GM23338 (cell line): ENCODE measurements around the gene DDAH2. TPM values are rescaled to one million over a fixed set of nuclear protein-coding genes. Genes with fewer than 3 reads are reported as not detected.

Experiments used
- ATAC-seq: fragments of 200-7000 bp; cut with Tn5 transposase; 3 replicates; pipeline ENCODE4 v1.9.1; 2020
- DNase-seq: peaks from one replicate; pipeline ENCODE4 v3.0.0-alpha.2; 2015; ENCODE audit warnings: low spot score
- H2AFZ ChIP-seq: fragments of 200-600 bp; sonication (generic); 2 replicates; pipeline ENCODE4 v1.8.0; 2016; ENCODE audit warnings: antibody characterized with exemption, mild to moderate bottlenecking, moderate library complexity
- H3F3A ChIP-seq: fragments of 200-600 bp; sonication (generic); replicated peaks from 2 replicates; pipeline ENCODE4 v1.8.0; 2017; ENCODE audit warnings: antibody characterized with exemption, mixed run types, low read depth
- H3K27ac ChIP-seq: fragments of 200-600 bp; sonication (generic); 2 replicates; pipeline ENCODE4 v1.6.1; 2016; ENCODE audit warnings: low read depth
- H3K27me3 ChIP-seq: fragments of 200-600 bp; sonication (generic); 2 replicates; pipeline ENCODE4 v1.8.0; 2016; ENCODE audit warnings: mild to moderate bottlenecking, mixed run types, moderate library complexity; ENCODE audit not compliant: insufficient read depth
- H3K36me3 ChIP-seq: fragments of 200-600 bp; sonication (generic); 2 replicates; pipeline ENCODE4 v1.8.0; 2016; ENCODE audit warnings: mild to moderate bottlenecking; ENCODE audit not compliant: insufficient read depth
- H3K4me1 ChIP-seq: fragments of 200-600 bp; sonication (generic); 2 replicates; pipeline ENCODE4 v1.8.0; 2016; ENCODE audit warnings: mild to moderate bottlenecking, moderate library complexity; ENCODE audit not compliant: insufficient read depth
- H3K4me2 ChIP-seq: fragments of 200-600 bp; sonication (generic); 2 replicates; pipeline ENCODE4 v1.7.1; 2017; ENCODE audit warnings: mixed run types
- H3K4me3 ChIP-seq: fragments of 200-600 bp; sonication (generic); 2 replicates; pipeline ENCODE4 v1.6.1; 2016; ENCODE audit warnings: mixed run types
- H3K79me2 ChIP-seq: fragments of 200-600 bp; sonication (generic); replicated peaks from 2 replicates; pipeline ENCODE4 v1.8.0; 2017; ENCODE audit warnings: mild to moderate bottlenecking; ENCODE audit not compliant: insufficient read depth
- H3K9me2 ChIP-seq: fragments of 200-600 bp; sonication (generic); 2 replicates; pipeline ENCODE4 v1.8.0; 2017; ENCODE audit not compliant: insufficient read depth
- H4K20me1 ChIP-seq: fragments of 200-600 bp; sonication (generic); replicated peaks from 2 replicates; pipeline ENCODE4 v1.8.0; 2017; ENCODE audit warnings: mild to moderate bottlenecking; ENCODE audit not compliant: insufficient read depth
- H3K27ac Mint-ChIP-seq: 2 replicates; pipeline ENCODE4 v1.8.0; 2020; ENCODE audit warnings: inconsistent platforms, mild to moderate bottlenecking, moderate library complexity, mixed read lengths
- H3K27me3 Mint-ChIP-seq: 3 replicates; pipeline ENCODE4 v1.8.0; 2022; ENCODE audit warnings: low read depth, mild to moderate bottlenecking, moderate library complexity, mixed read lengths, inconsistent platforms; ENCODE audit not compliant: insufficient read depth, poor library complexity
- H3K36me3 Mint-ChIP-seq: 3 replicates; pipeline ENCODE4 v1.8.0; 2021; ENCODE audit warnings: low read depth, mild to moderate bottlenecking, inconsistent platforms, moderate library complexity, mixed read lengths
- H3K4me1 Mint-ChIP-seq: 3 replicates; pipeline ENCODE4 v1.8.0; 2020; ENCODE audit warnings: mild to moderate bottlenecking, inconsistent platforms, mixed read lengths
- H3K4me3 Mint-ChIP-seq: 3 replicates; pipeline ENCODE4 v1.8.0; 2021; ENCODE audit warnings: moderate library complexity, mild to moderate bottlenecking, inconsistent platforms, mixed read lengths
- H3K9me3 Mint-ChIP-seq: 3 replicates; pipeline ENCODE4 v1.8.0; 2020; ENCODE audit warnings: moderate library complexity, mild to moderate bottlenecking, inconsistent platforms, mixed read lengths
- CREB1 ChIP-seq: fragments of 250-450 bp; sonication (Bioruptor Pico); IDR thresholded peaks from 2 replicates; pipeline ENCODE4 v1.5.0; 2020; ENCODE audit warnings: low read depth, mild to moderate bottlenecking, moderate library complexity
- EZH2phosphoT487 ChIP-seq: fragments of 200-600 bp; sonication (generic); IDR thresholded peaks from one replicate; pipeline ENCODE4 v1.8.1; 2018; ENCODE audit warnings: antibody characterized with exemption; ENCODE audit not compliant: unreplicated experiment
- JUNB ChIP-seq: IDR thresholded peaks from one replicate; pipeline ENCODE4 v1.6.1; 2016; ENCODE audit warnings: antibody characterized with exemption; ENCODE audit not compliant: unreplicated experiment
- NANOG ChIP-seq: IDR thresholded peaks from 2 replicates; pipeline ENCODE4 v1.6.1; 2016; ENCODE audit warnings: antibody characterized with exemption, borderline replicate concordance
- POLR2AphosphoS5 ChIP-seq: IDR thresholded peaks from 2 replicates; pipeline ENCODE4 v1.6.1; 2016; ENCODE audit warnings: antibody characterized with exemption, low read depth
- STAT1 ChIP-seq: IDR thresholded peaks from one replicate; pipeline ENCODE4 v1.6.1; 2016; ENCODE audit warnings: antibody characterized with exemption; ENCODE audit not compliant: unreplicated experiment
- ZNF114 ChIP-seq: fragments of 250-450 bp; sonication (Bioruptor Pico); IDR thresholded peaks from 2 replicates; pipeline ENCODE4 v1.5.0; 2020; ENCODE audit warnings: mild to moderate bottlenecking, moderate library complexity
- ZNF331 ChIP-seq: fragments of 250-450 bp; sonication (Bioruptor Pico); IDR thresholded peaks from 2 replicates; pipeline ENCODE4 v1.5.0; 2020; ENCODE audit warnings: low read depth, mild to moderate bottlenecking, moderate library complexity
- long read RNA-seq: library from polyadenylated mRNA; unstranded; transcript quantifications from one replicate; pipeline ENCODE4 v2.0.0, GENCODE V29; 2020; ENCODE audit not compliant: unreplicated experiment
- polyA plus RNA-seq: library from polyadenylated mRNA; unstranded; fragments of >200 nt; fragmentation: Nextera tagmentation; extraction: Ambion mirVana; gene quantifications from 2 replicates; pipeline ENCODE4 v1.2.1, GENCODE V29; 2016
- total RNA-seq: library from RNA; depleted of rRNA; stranded (reverse); fragments of >200 nt; shearing (Covaris generic); gene quantifications from 2 replicates; pipeline ENCODE4 v1.2.3, GENCODE V29; 2014; rRNA removed
- TF ChIP-seq, protein P1 (sequence below): IDR thresholded peaks from 2 replicates; pipeline ENCODE4 v1.6.1; 2016; ENCODE audit warnings: antibody characterized with exemption
- TF ChIP-seq, protein P2 (sequence below): IDR thresholded peaks from one replicate; pipeline ENCODE4 v1.6.1; 2018; ENCODE audit warnings: antibody characterized with exemption; ENCODE audit not compliant: unreplicated experiment
- TF ChIP-seq, protein P3 (sequence below): fragments of 250-450 bp; sonication (Bioruptor Pico); IDR thresholded peaks from 2 replicates; pipeline ENCODE4 v1.5.0; 2020; ENCODE audit warnings: mild to moderate bottlenecking, moderate library complexity
- TF ChIP-seq, protein P4 (sequence below), 2 experiments: fragments of 200-600 bp in 1 of 2; sonication (generic) in 1 of 2; conservative IDR thresholded peaks; 2 replicates each; pipeline versions ENCODE4 v1.5.1 to v1.6.1; 2016 to 2017; ENCODE audit warnings: antibody characterized with exemption in 2 of 2, low read depth in 2 of 2, mild to moderate bottlenecking in 2 of 2, moderate library complexity in 1 of 2

DDAH2 gene, protein sequence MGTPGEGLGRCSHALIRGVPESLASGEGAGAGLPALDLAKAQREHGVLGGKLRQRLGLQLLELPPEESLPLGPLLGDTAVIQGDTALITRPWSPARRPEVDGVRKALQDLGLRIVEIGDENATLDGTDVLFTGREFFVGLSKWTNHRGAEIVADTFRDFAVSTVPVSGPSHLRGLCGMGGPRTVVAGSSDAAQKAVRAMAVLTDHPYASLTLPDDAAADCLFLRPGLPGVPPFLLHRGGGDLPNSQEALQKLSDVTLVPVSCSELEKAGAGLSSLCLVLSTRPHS
- total RNA-seq (58.7 and 62.2 TPM in 2 replicates), polyA plus RNA-seq (65.0 and 65.1 TPM in 2 replicates)
- long read RNA-seq, transcript DDAH2-213 (7 exons, 1,688 nt): major isoform, 38 of 50 reads
- long read RNA-seq, partial matches to known transcripts: 2 of 50 reads
- long read RNA-seq, other reads (novel, unspliced or antisense): 6 of 50 reads

DNA sequence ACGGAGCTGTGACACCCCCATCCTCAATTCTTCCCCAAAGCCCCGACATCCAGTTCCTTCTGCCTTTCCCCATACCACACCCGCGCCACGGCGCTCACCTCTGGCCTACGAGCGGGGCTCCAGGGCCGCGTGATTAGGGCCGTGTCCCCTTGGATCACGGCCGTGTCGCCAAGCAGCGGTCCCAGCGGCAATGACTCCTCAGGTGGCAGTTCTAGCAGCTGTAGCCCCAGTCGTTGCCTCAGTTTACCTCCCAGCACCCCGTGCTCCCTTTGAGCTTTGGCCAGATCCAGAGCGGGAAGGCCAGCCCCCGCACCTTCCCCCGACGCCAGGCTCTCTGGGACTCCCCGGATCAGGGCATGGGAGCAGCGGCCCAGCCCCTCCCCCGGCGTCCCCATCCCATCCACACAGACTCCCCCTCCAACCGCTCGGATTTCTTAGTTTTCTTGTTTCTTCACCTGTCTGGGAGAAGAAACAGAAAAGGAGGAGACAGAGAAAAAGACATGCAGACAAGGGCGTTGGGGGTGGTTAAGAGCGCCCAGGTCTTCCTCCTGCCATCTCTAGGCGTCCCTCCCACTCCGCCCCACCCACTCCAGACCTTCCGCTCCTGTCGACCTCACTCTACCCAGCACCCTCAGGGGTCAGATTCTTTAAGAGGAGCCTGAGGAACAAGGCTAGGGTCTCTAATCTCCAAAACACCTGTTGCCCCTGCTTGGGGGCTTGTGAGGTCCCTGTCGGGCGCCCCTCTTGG, at the start of gene DDAH2:
DDAH2 (minus strand) TSS at position 533 of the 748 bp plus-strand sequence; CDS start at position 395, 138 bp downstream.
- no peaks in the 10 kb centered on the region; the same call in 2 of the 3 replicates for H3K9me3 Mint-ChIP-seq
- peaks cover 22% of the 10 kb centered on the region for H3K27me3 Mint-ChIP-seq
- no peaks in the 10 kb centered on the region for H3K9me2 ChIP-seq
- peak within 1 kb of the TSS; percentile 98 for H3K4me2 ChIP-seq
- H3K4me3 Mint-ChIP-seq: peak within 1 kb of the TSS; percentile 93
- H3K4me1 Mint-ChIP-seq: peaks cover 24% of the 10 kb centered on the region
- ATAC-seq: peak; percentile 7
- peak within 1 kb of the TSS; percentile 95 for H2AFZ ChIP-seq
- no peak for DNase-seq
- peak within 1 kb of the TSS; percentile 99 for H3K4me3 ChIP-seq
- H4K20me1 ChIP-seq: peaks cover 8% of the 10 kb centered on the region; the same call in 1 of the 2 replicates
- peaks cover 14% of the 10 kb centered on the region; the same call in 1 of the 2 replicates for H3K4me1 ChIP-seq
- peak within 1 kb of the TSS; percentile 79 for H3K27ac ChIP-seq
- peaks cover 32% of the 10 kb centered on the region for H3F3A ChIP-seq
- H3K27me3 ChIP-seq: peaks cover 8% of the 10 kb centered on the region; the same call in 1 of the 2 replicates
- peaks cover 5% of the 10 kb centered on the region; the same call in 1 of the 2 replicates for H3K79me2 ChIP-seq
- H3K36me3 Mint-ChIP-seq: peaks cover 59% of the 10 kb centered on the region
- H3K36me3 ChIP-seq: peaks cover 29% of the 10 kb centered on the region
- peak within 1 kb of the TSS; percentile 96 for H3K27ac Mint-ChIP-seq
- TF ChIP-seq NANOG (no peak), ZNF114 (no peak), POLR2AphosphoS5 (no peak), STAT1 (no peak), ZNF331 (no peak), CREB1 (CRISPR knock-in tag) (no peak), JUNB (no peak), EZH2phosphoT487 (no peak)
- TF ChIP-seq, protein P1, sequence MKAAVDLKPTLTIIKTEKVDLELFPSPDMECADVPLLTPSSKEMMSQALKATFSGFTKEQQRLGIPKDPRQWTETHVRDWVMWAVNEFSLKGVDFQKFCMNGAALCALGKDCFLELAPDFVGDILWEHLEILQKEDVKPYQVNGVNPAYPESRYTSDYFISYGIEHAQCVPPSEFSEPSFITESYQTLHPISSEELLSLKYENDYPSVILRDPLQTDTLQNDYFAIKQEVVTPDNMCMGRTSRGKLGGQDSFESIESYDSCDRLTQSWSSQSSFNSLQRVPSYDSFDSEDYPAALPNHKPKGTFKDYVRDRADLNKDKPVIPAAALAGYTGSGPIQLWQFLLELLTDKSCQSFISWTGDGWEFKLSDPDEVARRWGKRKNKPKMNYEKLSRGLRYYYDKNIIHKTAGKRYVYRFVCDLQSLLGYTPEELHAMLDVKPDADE: no peak
- TF ChIP-seq, protein P2, sequence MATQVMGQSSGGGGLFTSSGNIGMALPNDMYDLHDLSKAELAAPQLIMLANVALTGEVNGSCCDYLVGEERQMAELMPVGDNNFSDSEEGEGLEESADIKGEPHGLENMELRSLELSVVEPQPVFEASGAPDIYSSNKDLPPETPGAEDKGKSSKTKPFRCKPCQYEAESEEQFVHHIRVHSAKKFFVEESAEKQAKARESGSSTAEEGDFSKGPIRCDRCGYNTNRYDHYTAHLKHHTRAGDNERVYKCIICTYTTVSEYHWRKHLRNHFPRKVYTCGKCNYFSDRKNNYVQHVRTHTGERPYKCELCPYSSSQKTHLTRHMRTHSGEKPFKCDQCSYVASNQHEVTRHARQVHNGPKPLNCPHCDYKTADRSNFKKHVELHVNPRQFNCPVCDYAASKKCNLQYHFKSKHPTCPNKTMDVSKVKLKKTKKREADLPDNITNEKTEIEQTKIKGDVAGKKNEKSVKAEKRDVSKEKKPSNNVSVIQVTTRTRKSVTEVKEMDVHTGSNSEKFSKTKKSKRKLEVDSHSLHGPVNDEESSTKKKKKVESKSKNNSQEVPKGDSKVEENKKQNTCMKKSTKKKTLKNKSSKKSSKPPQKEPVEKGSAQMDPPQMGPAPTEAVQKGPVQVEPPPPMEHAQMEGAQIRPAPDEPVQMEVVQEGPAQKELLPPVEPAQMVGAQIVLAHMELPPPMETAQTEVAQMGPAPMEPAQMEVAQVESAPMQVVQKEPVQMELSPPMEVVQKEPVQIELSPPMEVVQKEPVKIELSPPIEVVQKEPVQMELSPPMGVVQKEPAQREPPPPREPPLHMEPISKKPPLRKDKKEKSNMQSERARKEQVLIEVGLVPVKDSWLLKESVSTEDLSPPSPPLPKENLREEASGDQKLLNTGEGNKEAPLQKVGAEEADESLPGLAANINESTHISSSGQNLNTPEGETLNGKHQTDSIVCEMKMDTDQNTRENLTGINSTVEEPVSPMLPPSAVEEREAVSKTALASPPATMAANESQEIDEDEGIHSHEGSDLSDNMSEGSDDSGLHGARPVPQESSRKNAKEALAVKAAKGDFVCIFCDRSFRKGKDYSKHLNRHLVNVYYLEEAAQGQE: no peak
- TF ChIP-seq, protein P3, sequence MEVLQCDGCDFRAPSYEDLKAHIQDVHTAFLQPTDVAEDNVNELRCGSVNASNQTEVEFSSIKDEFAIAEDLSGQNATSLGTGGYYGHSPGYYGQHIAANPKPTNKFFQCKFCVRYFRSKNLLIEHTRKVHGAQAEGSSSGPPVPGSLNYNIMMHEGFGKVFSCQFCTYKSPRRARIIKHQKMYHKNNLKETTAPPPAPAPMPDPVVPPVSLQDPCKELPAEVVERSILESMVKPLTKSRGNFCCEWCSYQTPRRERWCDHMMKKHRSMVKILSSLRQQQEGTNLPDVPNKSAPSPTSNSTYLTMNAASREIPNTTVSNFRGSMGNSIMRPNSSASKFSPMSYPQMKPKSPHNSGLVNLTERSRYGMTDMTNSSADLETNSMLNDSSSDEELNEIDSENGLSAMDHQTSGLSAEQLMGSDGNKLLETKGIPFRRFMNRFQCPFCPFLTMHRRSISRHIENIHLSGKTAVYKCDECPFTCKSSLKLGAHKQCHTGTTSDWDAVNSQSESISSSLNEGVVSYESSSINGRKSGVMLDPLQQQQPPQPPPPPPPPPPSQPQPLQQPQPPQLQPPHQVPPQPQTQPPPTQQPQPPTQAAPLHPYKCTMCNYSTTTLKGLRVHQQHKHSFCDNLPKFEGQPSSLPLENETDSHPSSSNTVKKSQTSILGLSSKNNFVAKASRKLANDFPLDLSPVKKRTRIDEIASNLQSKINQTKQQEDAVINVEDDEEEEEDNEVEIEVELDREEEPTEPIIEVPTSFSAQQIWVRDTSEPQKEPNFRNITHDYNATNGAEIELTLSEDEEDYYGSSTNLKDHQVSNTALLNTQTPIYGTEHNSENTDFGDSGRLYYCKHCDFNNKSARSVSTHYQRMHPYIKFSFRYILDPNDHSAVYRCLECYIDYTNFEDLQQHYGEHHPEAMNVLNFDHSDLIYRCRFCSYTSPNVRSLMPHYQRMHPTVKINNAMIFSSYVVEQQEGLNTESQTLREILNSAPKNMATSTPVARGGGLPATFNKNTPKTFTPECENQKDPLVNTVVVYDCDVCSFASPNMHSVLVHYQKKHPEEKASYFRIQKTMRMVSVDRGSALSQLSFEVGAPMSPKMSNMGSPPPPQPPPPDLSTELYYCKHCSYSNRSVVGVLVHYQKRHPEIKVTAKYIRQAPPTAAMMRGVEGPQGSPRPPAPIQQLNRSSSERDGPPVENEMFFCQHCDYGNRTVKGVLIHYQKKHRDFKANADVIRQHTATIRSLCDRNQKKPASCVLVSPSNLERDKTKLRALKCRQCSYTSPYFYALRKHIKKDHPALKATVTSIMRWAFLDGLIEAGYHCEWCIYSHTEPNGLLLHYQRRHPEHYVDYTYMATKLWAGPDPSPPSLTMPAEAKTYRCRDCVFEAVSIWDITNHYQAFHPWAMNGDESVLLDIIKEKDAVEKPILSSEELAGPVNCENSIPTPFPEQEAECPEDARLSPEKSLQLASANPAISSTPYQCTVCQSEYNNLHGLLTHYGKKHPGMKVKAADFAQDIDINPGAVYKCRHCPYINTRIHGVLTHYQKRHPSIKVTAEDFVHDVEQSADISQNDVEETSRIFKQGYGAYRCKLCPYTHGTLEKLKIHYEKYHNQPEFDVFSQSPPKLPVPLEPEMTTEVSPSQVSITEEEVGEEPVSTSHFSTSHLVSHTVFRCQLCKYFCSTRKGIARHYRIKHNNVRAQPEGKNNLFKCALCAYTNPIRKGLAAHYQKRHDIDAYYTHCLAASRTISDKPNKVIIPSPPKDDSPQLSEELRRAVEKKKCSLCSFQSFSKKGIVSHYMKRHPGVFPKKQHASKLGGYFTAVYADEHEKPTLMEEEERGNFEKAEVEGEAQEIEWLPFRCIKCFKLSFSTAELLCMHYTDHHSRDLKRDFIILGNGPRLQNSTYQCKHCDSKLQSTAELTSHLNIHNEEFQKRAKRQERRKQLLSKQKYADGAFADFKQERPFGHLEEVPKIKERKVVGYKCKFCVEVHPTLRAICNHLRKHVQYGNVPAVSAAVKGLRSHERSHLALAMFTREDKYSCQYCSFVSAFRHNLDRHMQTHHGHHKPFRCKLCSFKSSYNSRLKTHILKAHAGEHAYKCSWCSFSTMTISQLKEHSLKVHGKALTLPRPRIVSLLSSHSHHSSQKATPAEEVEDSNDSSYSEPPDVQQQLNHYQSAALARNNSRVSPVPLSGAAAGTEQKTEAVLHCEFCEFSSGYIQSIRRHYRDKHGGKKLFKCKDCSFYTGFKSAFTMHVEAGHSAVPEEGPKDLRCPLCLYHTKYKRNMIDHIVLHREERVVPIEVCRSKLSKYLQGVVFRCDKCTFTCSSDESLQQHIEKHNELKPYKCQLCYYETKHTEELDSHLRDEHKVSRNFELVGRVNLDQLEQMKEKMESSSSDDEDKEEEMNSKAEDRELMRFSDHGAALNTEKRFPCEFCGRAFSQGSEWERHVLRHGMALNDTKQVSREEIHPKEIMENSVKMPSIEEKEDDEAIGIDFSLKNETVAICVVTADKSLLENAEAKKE: no peak
- TF ChIP-seq, protein P4, sequence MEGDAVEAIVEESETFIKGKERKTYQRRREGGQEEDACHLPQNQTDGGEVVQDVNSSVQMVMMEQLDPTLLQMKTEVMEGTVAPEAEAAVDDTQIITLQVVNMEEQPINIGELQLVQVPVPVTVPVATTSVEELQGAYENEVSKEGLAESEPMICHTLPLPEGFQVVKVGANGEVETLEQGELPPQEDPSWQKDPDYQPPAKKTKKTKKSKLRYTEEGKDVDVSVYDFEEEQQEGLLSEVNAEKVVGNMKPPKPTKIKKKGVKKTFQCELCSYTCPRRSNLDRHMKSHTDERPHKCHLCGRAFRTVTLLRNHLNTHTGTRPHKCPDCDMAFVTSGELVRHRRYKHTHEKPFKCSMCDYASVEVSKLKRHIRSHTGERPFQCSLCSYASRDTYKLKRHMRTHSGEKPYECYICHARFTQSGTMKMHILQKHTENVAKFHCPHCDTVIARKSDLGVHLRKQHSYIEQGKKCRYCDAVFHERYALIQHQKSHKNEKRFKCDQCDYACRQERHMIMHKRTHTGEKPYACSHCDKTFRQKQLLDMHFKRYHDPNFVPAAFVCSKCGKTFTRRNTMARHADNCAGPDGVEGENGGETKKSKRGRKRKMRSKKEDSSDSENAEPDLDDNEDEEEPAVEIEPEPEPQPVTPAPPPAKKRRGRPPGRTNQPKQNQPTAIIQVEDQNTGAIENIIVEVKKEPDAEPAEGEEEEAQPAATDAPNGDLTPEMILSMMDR (conservative IDR thresholded peaks at IDR 0.05; ENCODE audit: low read depth in 2 of 2): no peak; a peak in 1 of 4 replicates
